Breast epithelium (tissue), 4 donors: Measurements from ENCODE around the gene CDK14. TPM values are rescaled to one million over a fixed set of nuclear protein-coding genes. Genes with fewer than 3 reads are reported as not detected.

ENCODE experiments used
- DNase-seq, 2 donors: peaks; one replicate each; pipeline ENCODE4 v3.0.0-alpha.2; 2019; ENCODE audit warnings: low spot score in 2 of 2
- H3K27ac ChIP-seq, 2 donors: fragments of 200-600 bp; sonication (generic) in 1 of 2; one replicate each; pipeline ENCODE4 v1.5.1; 2016 to 2019; ENCODE audit warnings: mild to moderate bottlenecking in 1 of 2
- H3K27me3 ChIP-seq, 2 donors: fragments of 200-600 bp; sonication (generic) in 1 of 2; one replicate each; pipeline versions ENCODE4 v1.5.1 to v1.6.0; 2017 to 2019; ENCODE audit warnings: control low read depth in 1 of 2, mild to moderate bottlenecking in 1 of 2
- H3K36me3 ChIP-seq: fragments of 200-600 bp; one replicate; pipeline ENCODE4 v1.5.1; 2019
- H3K4me1 ChIP-seq, 2 donors: fragments of 200-600 bp; sonication (generic); one replicate each; pipeline ENCODE4 v1.5.1; 2016 to 2019; ENCODE audit warnings: control low read depth in 1 of 2
- H3K4me3 ChIP-seq, 3 donors: fragments of 200-600 bp; sonication (generic); 1 replicate in 2 of 3; 2 replicates in 1 of 3; pipeline ENCODE4 v1.5.1; 2016 to 2019; ENCODE audit warnings: mild to moderate bottlenecking in 3 of 3, moderate library complexity in 2 of 3
- H3K9me3 ChIP-seq, 2 donors: fragments of 200-600 bp; sonication (generic) in 1 of 2; one replicate each; pipeline ENCODE4 v1.5.1; 2016 to 2019; ENCODE audit warnings: control low read depth in 1 of 2
- CTCF ChIP-seq, 3 donors: fragments of 450-650 bp; IDR thresholded peaks; one replicate each; pipeline ENCODE4 v1.5.1; 2016 to 2017; ENCODE audit warnings: antibody characterized with exemption in 3 of 3, mild to moderate bottlenecking in 3 of 3, moderate library complexity in 3 of 3
- POLR2A ChIP-seq: fragments of 450-650 bp; IDR thresholded peaks from one replicate; pipeline ENCODE4 v1.6.1; 2016; ENCODE audit warnings: antibody characterized with exemption, mild to moderate bottlenecking, moderate library complexity
- POLR2AphosphoS5 ChIP-seq, 3 donors: sonication (generic); formaldehyde crosslinking; IDR thresholded peaks; one replicate each; pipeline ENCODE4 v1.6.1; 2017; ENCODE audit warnings: antibody characterized with exemption in 3 of 3
- intact Hi-C: fragments of 100-400 bp; cut with DNase I; formaldehyde crosslinking; loops from one replicate; pipeline ENCODE4 v1.15.1; 2023; ENCODE audit warnings: low total_unique reads
- total RNA-seq, 3 donors: library from RNA; depleted of rRNA; stranded (reverse); fragments of >200 nt; gene quantifications; one replicate each; pipeline ENCODE4 v1.1.0, GENCODE V29; 2016

CDK14 gene
- total RNA-seq, 3 donors from 2014 or later = 16.3 to 64.7 (median 29.8) TPM

GRCh38 chr7:90595342-90595800 lies 750 bp upstream of the CDK14 start:
- TF ChIP-seq CTCF (IDR thresholded peaks at IDR 0.05) = no peak
- no peak for TF ChIP-seq POLR2AphosphoS5 (IDR thresholded peaks at IDR 0.05)
- TF ChIP-seq POLR2A = no peak
- Histone ChIP-seq H3K4me1 (no peaks in the 10 kb centered on the region), H3K27me3 (no peaks in the 10 kb centered on the region), H3K36me3 (no peaks in the 10 kb centered on the region), H3K4me3 (peak overlapping the region; percentile 67 to 90 (median 71)), H3K27ac (peak overlapping the region; percentile 90 to 93), H3K9me3 (no peaks in the 10 kb centered on the region)
- DNase-seq = no peak
- intact Hi-C loops = loop anchor here (5.0 kb wide), 1 partner anchor 1162 kb away; no protein-coding TSS in a partner anchor

- Histone ChIP-seq H3K4me3 (peak overlapping the region; percentile 67 to 90 (median 71)), H3K4me1 (no peaks in the 10 kb centered on the region), H3K27me3 (no peaks in the 10 kb centered on the region), H3K27ac (peak overlapping the region; percentile 90 to 93), H3K36me3 (no peaks in the 10 kb centered on the region), H3K9me3 (no peaks in the 10 kb centered on the region)
- intact Hi-C loops = loop anchor here (5.0 kb wide), 1 partner anchor 1160 kb away; no protein-coding TSS in a partner anchor
- no peak for DNase-seq
- TF ChIP-seq POLR2A = no peak
Measured at GRCh38 chr7:90596671-90597562, 796 bp downstream of the CDK14 start.

- peak overlapping the region; percentile 67 to 90 (median 71) for H3K4me3 ChIP-seq
- H3K36me3 ChIP-seq = no peaks in the 10 kb centered on the region
- H3K27ac ChIP-seq = peak overlapping the region; percentile 90 to 93
- no peaks in the 10 kb centered on the region for H3K9me3 ChIP-seq
- no peaks in the 10 kb centered on the region for H3K4me1 ChIP-seq
- DNase-seq = no peak
- TF ChIP-seq POLR2AphosphoS5 (IDR thresholded peaks at IDR 0.05) (no peak), POLR2A (no peak), CTCF (IDR thresholded peaks at IDR 0.05) (no peak)
- intact Hi-C loops = loop anchor here (5.0 kb wide), 1 partner anchor 1160 kb away; no protein-coding TSS in a partner anchor
- H3K27me3 ChIP-seq = no peaks in the 10 kb centered on the region
Measured at GRCh38 chr7:90597563-90598253, 1.6 kb downstream of the CDK14 start.

- DNase-seq = no peak
- Histone ChIP-seq H3K27ac (no peak overlapping the region), H3K36me3 (no peaks in the 10 kb centered on the region), H3K9me3 (no peaks in the 10 kb centered on the region), H3K27me3 (no peaks in the 10 kb centered on the region), H3K4me1 (no peaks in the 10 kb centered on the region), H3K4me3 (no peak overlapping the region)
- intact Hi-C loops = loop anchor here (5.0 kb wide), 1 partner anchor 1158 kb away; no protein-coding TSS in a partner anchor
- TF ChIP-seq CTCF (IDR thresholded peaks at IDR 0.05) (no peak), POLR2AphosphoS5 (IDR thresholded peaks at IDR 0.05) (no peak), POLR2A (no peak)
Measured at GRCh38 chr7:90599038-90599437, 2.9 kb downstream of the CDK14 start.

- Histone ChIP-seq H3K4me1 (no peaks in the 10 kb centered on the region), H3K27me3 (no peaks in the 10 kb centered on the region), H3K4me3 (no peak overlapping the region), H3K36me3 (no peaks in the 10 kb centered on the region), H3K27ac (no peak overlapping the region), H3K9me3 (no peaks in the 10 kb centered on the region)
- TF ChIP-seq CTCF (IDR thresholded peaks at IDR 0.05) (no peak), POLR2A (no peak)
- intact Hi-C loops = loop anchor here (5.0 kb wide), 1 partner anchor 1157 kb away; no protein-coding TSS in a partner anchor
- no peak for DNase-seq
Measured at GRCh38 chr7:90599892-90600555, 3.9 kb downstream of the CDK14 start.
